T47D (cell line): ENCODE results near the gene GREM2.

Experiments used
- DNase-seq, 2 experiments: peaks; one replicate each; pipeline versions ENCODE4 v3.0.0 to v3.0.0-alpha.2; 2011 to 2012; ENCODE audit warnings: low read depth in 1 of 2, low spot score in 1 of 2
- JUND ChIP-seq: IDR thresholded peaks from 2 replicates; pipeline ENCODE4 v1.6.1; 2012; ENCODE audit warnings: low read depth
- in situ Hi-C: cut with HindIII; loops from 2 replicates; pipeline ENCODE4 v1.10.0; 2016; ENCODE audit warnings: low sequenced_read_pairs, low pct_unique_long_range_greater_than_20kb

Gene GREM2

DNA sequence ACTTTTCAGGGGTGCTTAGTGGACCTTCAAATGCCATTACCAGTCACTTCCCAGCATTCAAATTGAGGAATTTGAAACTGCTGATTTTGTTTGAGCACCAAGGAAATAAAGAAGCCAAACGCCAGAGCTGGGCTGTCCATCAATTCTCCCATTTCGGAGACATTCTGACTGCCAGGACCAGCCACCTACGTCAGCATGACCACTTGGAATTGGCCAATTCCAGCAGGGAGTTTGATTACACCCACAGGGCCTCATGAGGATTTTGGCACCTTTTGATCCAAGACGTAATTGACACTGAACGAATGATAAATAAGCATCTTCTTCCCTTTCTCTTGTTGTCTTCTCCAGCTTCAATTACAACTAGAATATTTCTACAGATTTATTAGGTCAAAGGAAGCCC lies 40.2 kb downstream of the GREM2 start:
- DNase-seq = no peak
- in situ Hi-C loops = no loop called here
- no peak for TF ChIP-seq JUND

DNA sequence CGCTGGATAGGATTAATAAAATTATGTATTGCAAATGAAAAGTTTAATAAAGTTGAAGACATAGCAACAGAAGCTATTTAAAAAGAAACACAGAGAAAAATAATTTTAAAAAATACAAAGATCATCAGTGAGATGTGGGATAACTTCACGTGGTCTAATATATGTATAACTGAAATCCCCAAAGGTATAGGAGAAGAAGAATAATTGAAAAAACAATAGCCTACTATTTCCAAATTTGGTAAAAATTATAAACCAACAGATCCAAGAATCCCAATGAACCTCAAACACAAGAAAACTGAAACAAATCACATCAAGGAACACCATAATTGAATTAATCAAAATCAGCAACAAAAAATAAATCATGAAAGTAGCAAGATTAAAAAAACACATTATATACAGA lies 44.9 kb downstream of the GREM2 start:
- TF ChIP-seq JUND = no peak
- in situ Hi-C loops = no loop called here
- no peak for DNase-seq

DNA sequence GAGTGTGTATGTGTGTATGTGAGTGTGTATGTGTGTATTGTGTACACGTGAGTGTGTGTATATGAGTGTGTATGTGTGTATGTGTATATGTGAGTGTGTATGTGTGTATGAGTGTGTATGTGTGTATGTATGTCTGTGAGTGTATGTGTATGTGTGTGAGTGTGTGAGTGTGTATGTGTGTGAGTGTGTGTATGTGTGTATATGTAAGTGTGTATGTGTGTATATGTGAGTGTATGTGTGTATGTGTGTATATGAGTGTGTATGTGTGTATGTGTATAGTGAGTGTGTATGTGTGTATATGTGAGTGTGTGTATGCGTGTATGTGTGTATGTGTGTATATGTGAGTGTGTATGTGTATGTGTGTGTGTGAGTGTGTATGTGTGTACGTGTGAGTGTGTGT lies 49.2 kb downstream of the GREM2 start:
- in situ Hi-C loops = no loop called here
- no peak for DNase-seq
- TF ChIP-seq JUND = no peak

DNA sequence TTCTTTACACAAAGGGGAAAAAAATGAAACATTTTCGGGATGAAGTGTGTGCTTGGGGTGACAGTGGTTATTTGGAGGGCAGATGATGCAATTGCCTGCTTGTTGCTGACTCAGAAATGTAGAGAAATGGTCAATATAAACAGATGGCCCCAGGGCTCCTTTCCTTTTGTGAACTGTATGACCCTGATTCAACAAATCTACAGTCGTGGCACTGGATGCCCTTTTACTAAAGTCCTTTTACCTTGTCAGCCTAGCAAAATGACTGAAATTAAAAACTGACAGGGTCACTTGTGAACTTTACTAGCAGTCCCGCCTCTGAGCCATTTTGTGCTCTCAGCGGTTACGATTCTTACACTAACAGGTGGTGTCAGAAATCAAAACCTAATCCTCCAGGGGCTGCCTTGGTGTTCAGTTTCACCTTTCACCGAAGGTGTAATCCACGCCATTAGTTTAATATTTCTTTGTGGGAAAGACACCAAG lies 49.8 kb downstream of the GREM2 start:
- TF ChIP-seq JUND = no peak
- in situ Hi-C loops = no loop called here
- no peak for DNase-seq

DNA sequence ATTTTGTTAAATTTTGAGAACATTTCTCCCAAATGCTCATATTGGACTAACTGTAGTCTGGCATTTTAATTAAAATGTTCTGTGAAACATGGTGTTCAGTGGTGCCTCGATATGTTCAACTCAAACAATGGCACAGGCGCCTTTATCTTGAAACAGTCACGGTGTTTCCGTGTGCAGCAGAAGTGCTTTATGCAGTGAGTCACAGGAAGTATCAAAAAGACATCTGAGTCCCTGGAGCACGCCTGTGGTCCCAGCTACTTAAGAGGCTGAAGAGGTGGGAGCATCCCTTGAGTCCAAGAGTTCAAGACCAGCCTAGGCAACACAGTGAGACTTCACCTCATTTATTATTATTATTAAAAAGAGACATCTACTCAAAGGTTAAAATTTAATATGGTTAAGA lies 52.2 kb downstream of the GREM2 start:
- no peak for DNase-seq
- in situ Hi-C loops = no loop called here
- TF ChIP-seq JUND = no peak

DNA sequence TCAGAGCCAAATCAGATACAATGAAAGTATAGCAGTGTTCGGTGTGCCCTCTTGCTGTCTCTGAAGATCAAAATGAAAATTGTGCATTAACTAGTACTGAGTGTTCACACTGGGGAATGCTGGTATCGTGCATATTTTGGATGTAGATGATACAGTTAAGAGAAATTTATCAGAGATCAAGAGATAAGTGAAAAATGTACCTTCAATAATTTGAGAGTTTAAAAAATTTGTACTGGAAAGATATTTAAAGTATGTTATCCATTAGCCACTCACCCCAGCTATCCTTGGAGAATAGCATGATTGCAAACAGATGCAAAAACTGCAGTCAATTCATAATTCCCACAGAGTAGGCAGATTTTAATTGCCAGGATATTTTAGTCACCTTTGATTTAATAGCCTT lies 56.4 kb downstream of the GREM2 start:
- in situ Hi-C loops = no loop called here
- no peak for TF ChIP-seq JUND
- DNase-seq = no peak

DNA sequence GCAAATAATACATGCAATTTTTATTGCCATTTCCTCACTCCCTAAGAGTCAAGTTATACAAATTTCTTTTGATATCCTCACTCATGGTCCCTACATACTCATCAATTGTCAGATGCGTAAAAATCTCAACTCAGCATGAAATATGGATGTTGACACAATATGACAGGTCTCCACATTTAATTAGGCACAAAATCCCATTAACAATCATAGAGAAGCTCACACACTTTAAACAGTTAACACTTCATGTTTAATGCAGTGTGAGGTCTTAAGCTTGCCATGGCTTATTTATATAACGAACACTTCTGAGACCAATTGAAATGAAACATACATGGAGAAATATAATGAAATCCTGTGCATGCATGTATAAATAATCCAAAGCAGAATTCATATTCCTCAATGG lies 58.6 kb downstream of the GREM2 start:
- TF ChIP-seq JUND = no peak
- in situ Hi-C loops = no loop called here
- DNase-seq = no peak

DNA sequence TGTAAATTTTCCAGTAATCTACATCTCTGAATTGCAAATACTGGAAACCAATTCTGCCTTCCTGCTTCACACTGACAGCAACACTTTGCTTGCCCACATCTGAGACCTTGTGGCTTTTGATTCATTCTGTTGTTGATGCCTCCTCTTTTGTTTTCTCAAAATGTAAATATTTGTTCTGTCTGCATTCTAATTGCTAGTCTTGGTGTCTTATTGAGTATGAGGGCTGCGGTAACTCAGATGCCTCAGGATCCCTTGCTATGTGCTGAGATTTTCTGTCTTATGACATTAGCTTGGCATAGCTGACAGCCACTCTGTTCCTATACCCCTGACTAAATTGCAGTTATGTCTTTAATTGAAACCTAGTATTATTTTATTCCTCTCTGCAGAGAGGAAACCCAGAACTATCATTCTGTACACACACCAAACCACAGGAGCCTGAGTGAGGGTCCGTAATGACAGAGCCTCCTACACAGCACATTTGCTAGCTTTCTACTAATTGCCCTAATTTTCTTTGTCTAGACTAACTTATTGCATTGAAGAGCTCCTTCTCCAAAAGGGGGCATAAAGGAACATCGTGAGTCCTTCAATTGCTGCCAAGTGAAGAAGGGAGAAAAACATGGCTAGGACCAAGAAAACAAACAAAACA lies 72.1 kb downstream of the GREM2 start:
- TF ChIP-seq JUND = no peak
- no peak for DNase-seq
- in situ Hi-C loops = no loop called here

DNA sequence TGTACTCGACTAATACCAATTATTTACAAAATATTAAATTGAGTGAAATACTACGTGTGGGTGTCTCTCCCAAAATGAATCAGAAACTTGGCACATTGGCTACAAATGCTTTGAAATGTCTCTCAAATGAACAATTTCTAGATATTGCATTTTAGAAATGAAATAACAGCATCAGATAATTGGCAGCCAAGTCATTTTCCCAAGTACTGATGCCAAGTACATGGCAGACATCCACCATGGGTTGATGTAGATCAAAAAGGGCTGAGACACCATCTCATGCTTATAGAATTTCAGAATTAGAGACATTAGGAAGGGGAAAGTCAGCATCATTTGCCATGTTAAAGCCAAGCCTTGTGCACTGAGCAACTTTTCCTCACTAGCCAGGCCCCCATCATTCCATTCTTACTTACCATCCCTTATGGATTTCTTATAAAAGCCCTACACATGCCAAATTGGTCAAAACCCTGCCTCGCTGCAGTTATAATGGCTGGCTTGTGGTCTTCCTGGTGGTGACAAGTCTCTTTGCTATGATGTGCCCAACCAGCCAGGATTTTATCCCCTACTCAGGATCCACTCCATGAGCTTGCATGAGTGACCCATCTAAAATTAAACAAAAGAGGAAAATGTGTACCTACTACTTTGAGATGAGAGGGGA lies 73.1 kb downstream of the GREM2 start:
- no peak for TF ChIP-seq JUND
- DNase-seq = no peak
- in situ Hi-C loops = no loop called here

DNA sequence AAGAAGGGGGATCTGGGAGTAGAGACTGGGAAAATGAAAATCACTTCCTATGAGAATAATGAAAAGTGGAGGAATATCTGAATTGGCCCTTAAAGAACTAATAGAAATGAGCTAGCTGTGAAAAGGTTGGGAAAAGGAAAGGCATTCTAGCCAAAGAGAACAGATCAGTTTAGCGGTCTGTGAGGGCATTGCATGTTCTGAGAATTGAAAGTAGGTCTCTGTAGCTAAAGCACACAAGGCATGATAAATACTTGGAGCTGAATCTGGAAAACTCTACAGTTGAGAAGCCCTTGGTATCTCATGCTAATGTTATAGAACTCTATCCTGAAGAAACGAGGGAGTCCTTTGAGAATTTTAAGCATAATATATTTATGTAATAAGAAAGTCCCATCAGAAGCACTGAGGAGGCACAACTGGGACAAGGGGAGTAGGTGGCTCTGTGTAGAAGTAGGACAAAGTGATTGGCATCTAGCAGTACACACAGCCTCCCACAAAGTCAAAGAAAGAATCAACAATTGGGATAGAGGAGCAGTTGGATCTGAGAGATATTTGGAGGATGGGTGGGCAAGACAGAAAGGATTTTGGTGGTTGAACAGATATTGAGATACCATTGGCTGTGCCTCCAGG lies 78.7 kb downstream of the GREM2 start:
- no peak for TF ChIP-seq JUND
- in situ Hi-C loops = no loop called here
- no peak for DNase-seq

DNA sequence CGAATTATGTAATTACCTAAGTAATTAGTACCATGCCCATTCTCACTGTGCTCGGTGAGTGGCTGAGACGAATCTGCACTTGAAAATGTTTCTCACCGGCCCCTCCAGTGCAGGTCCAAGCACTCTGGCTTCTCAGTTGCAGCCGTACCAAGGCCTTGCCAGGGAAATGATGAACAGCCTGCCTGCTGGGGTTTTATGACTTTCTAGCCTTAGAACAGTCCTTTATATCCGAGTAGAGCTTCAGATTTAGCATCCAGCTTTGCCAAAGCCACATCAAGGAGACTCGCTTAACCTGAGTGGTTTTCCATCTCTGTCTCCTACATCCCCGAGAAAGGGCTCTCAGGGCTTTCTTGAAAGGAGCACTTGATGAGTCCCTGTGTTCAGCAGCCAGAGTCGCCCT lies 83.4 kb downstream of the GREM2 start:
- in situ Hi-C loops = no loop called here
- DNase-seq = no peak
- TF ChIP-seq JUND = no peak

DNA sequence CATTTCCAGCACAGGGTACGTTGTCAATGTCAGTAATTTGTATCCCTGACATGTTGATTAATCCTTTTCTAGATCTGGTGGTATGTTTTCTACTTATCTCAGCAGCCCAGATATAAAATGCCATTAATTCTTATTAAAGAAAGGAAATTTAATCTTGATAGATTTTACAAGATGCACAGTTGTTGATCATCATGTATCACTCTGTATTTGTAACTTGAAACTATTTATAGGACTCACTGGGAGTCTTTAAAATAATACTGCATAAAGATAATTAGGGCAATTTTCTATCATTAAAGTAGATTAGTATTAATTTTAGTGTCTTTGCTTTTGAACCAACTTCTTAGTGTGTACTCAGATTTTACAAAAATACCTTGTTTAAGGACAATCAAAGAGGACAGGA lies 84.9 kb downstream of the GREM2 start:
- no peak for TF ChIP-seq JUND
- DNase-seq = no peak
- in situ Hi-C loops = no loop called here

DNA sequence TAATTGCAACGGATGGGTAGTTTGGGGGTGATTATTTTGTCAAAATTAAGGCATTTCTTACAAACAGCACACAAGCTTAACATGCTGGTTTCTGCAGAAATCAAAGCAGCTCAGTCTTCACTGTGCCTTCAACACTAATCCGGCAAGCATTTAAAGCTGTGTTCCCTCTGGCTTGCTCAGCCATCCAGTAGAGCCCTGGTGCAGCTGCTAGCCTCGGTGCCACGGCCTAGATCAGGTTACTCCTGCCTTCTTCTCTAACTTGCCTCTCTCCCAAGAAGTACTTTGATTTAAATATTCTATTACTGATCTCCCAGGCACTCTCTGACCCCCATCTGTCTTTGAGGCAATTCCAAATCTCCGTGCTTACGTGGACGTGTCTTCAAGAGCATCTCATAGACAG lies 85.6 kb downstream of the GREM2 start:
- DNase-seq = no peak
- TF ChIP-seq JUND = no peak

More for the DNA sequence above, 85.6 kb downstream of the GREM2 start:
- in situ Hi-C loops = no loop called here
